OCI-LY3 (cell line): ENCODE measurements around the gene RPS14.

Source experiments
- H2AFZ ChIP-seq: fragments of 200-600, 300-600 bp; shearing (Covaris generic); 2 replicates; pipeline ENCODE4 v1.6.0; 2014; ENCODE audit warnings: antibody characterized with exemption, low read depth, low read length
- H3K27ac ChIP-seq: fragments of 200-600, 300-600 bp; sonication (generic); 2 replicates; pipeline ENCODE4 v1.5.1; 2014; ENCODE audit warnings: mild to moderate bottlenecking, low read length, moderate library complexity, mixed read lengths
- H3K27me3 ChIP-seq: fragments of 200-600, 300-600 bp; sonication (generic); 2 replicates; pipeline ENCODE4 v1.6.1; 2014; ENCODE audit warnings: low read depth, low read length, mixed read lengths
- H3K36me3 ChIP-seq: fragments of 200-600, 300-600 bp; sonication (generic); replicated peaks from 2 replicates; pipeline ENCODE3; 2014; ENCODE audit warnings: low read depth, low read length, mixed read lengths
- H3K4me1 ChIP-seq: fragments of 300-600, 200-600 bp; sonication (generic); 2 replicates; pipeline ENCODE4 v1.6.1; 2014; ENCODE audit warnings: low read length, mixed read lengths
- H3K4me2 ChIP-seq: fragments of 200-600, 300-600 bp; sonication (generic); 2 replicates; pipeline ENCODE4 v1.6.1; 2014; ENCODE audit warnings: low read length, mixed read lengths
- H3K4me3 ChIP-seq: fragments of 300-600, 200-600 bp; sonication (generic); 2 replicates; pipeline ENCODE4 v1.5.1; 2014; ENCODE audit warnings: antibody characterized with exemption, mild to moderate bottlenecking, low read length, moderate library complexity
- H3K79me2 ChIP-seq: fragments of 300-600, 200-600 bp; shearing (Covaris generic); 2 replicates; pipeline ENCODE4 v1.6.1; 2014; ENCODE audit warnings: mild to moderate bottlenecking, low read length, mixed read lengths
- H3K9ac ChIP-seq: fragments of 300-600, 200-600 bp; shearing (Covaris generic); 2 replicates; pipeline ENCODE4 v1.6.0; 2014; ENCODE audit warnings: mild to moderate bottlenecking, low read length, moderate library complexity
- H3K9me3 ChIP-seq: fragments of 200-600, 300-600 bp; shearing (Covaris generic); 2 replicates; pipeline ENCODE4 v1.6.1; 2014; ENCODE audit warnings: low read length, mixed read lengths; ENCODE audit not compliant: insufficient read depth
- H4K20me1 ChIP-seq: fragments of 200-600, 300-600 bp; sonication (generic); 2 replicates; pipeline ENCODE4 v1.6.1; 2016; ENCODE audit warnings: low read length, mixed read lengths; ENCODE audit not compliant: insufficient read depth
- CTCF ChIP-seq: fragments of 200-600, 300-600 bp; sonication (generic); IDR thresholded peaks from 2 replicates; pipeline ENCODE4 v1.5.1; 2014; ENCODE audit warnings: antibody characterized with exemption, low read length, low read depth
- EZH2phosphoT487 ChIP-seq: fragments of 200-600 bp; shearing (Covaris generic); IDR thresholded peaks from 2 replicates; pipeline ENCODE4 v1.6.1; 2018; ENCODE audit warnings: antibody characterized with exemption, mixed run types, low read depth

RPS14 gene

GRCh38 chr5:150393096-150393645 is 56.4 kb downstream of the RPS14 start:
- H3K36me3 ChIP-seq: peaks cover 38% of the 10 kb centered on the region
- no peak overlapping the region for H2AFZ ChIP-seq
- H3K9me3 ChIP-seq: no peaks in the 10 kb centered on the region
- no peaks in the 10 kb centered on the region for H4K20me1 ChIP-seq
- no peaks in the 10 kb centered on the region for H3K79me2 ChIP-seq
- H3K9ac ChIP-seq: no peak overlapping the region
- no peak overlapping the region for H3K4me3 ChIP-seq
- no peak for TF ChIP-seq CTCF
- TF ChIP-seq EZH2phosphoT487: no peak
- H3K27me3 ChIP-seq: no peaks in the 10 kb centered on the region
- H3K4me1 ChIP-seq: no peaks in the 10 kb centered on the region
- H3K4me2 ChIP-seq: no peak overlapping the region
- H3K27ac ChIP-seq: no peak overlapping the region

GRCh38 chr5:150392680-150393079 is 56.9 kb downstream of the RPS14 start:
- no peaks in the 10 kb centered on the region for H3K79me2 ChIP-seq
- H4K20me1 ChIP-seq: no peaks in the 10 kb centered on the region
- H3K4me3 ChIP-seq: no peak overlapping the region
- H3K4me2 ChIP-seq: no peak overlapping the region
- no peaks in the 10 kb centered on the region for H3K27me3 ChIP-seq
- H3K4me1 ChIP-seq: no peaks in the 10 kb centered on the region
- H3K36me3 ChIP-seq: peaks cover 43% of the 10 kb centered on the region
- no peak overlapping the region for H2AFZ ChIP-seq
- H3K9ac ChIP-seq: no peak overlapping the region
- H3K9me3 ChIP-seq: no peaks in the 10 kb centered on the region
- no peak for TF ChIP-seq CTCF
- TF ChIP-seq EZH2phosphoT487: no peak
- H3K27ac ChIP-seq: no peak overlapping the region
